NCI-H446 (cell line): ENCODE measurements around the gene RIMBP2.
"Not testable (repeated sequence)": the region's sequence is repeated elsewhere in the genome, so short reads cannot be mapped to it uniquely, and the experiment has no call there.

Experiments
- DNase-seq, 2 experiments: peaks; one replicate each; lab custom pipeline; 2025; lab: John Stamatoyannopoulos, UW

The RIMBP2 gene

DNA sequence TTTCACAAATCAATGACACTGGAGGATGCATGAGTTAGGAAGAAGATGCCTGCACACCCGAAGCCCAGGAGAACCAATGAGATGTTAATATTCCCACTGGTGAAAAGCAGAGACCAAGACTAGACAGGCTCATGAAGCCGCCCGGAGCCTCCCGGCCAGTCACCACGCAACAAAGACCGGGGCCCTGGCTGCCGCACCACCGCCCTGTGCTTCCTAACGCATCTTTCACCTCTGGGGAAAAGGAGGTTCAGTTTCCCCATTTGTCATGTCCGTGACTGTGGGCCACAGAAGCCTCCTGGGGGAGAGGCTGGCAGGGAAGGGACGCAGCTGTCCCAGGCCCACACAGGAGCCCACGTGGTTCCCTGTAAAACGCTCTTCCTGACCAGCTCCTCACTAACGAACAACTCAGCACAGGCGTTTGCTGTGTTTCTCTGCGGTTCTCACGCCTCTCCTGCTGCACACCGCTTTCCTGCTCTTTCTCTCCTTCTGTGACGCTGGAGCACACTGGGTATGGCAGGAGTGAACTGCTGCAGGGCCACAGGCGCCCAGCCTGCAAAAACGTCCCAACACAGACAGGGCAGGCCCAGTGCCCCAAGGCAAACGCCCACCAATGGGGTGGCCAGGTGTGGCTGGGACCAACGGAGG is 10.8 kb downstream of the RIMBP2 start:
- no peak for DNase-seq

DNA sequence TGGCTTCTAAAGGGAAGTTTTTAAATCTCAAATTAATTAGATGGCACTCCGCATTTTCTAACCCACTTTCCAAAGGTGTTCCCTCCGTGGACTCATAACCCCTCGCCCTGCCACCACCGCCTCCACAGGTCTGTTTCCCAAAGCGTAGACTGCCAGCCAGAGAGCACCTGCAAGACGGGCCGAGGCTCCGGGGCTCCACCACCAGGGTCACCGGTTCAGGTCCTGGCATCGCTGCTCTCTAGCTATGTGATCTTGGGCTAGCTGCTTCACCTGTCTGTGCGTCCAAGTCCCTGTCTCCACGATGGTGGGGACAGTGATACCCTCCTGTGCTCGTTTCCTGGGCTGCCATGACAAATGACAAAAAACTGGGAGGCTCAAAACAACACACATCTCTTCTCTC is 11.5 kb downstream of the RIMBP2 start:
- DNase-seq = no peak

DNA sequence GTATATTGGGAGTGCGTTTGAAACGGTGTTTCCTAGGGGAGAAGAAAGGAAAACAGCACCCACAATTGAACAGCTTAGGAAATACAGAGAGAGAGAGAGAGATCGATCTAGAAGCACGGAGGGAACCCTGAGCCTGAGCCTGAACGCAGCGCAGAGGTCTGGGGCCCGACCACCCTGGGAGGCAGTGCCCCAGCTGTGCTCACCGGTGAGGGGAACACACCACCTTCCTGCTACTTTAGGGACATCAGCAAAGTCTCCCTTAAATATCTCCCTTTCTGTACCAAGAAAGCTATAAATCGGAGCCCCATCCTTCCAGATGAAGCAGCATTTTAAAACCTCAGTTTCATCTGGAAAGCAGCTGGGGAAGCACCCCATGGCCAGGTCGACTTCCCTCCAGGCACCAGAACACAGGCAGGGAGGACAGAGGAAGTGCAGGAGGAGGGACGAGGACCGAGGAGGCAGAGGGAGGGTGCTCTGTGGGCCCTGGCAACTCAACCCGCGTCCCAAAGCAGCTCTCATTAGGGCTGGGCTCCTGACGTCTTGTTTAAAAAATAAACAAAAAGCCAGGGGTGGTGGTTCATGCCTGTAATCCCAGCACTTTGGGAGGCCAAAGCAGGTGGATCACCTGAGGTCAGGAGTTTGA is 12.2 kb downstream of the RIMBP2 start:
- no peak for DNase-seq

DNA sequence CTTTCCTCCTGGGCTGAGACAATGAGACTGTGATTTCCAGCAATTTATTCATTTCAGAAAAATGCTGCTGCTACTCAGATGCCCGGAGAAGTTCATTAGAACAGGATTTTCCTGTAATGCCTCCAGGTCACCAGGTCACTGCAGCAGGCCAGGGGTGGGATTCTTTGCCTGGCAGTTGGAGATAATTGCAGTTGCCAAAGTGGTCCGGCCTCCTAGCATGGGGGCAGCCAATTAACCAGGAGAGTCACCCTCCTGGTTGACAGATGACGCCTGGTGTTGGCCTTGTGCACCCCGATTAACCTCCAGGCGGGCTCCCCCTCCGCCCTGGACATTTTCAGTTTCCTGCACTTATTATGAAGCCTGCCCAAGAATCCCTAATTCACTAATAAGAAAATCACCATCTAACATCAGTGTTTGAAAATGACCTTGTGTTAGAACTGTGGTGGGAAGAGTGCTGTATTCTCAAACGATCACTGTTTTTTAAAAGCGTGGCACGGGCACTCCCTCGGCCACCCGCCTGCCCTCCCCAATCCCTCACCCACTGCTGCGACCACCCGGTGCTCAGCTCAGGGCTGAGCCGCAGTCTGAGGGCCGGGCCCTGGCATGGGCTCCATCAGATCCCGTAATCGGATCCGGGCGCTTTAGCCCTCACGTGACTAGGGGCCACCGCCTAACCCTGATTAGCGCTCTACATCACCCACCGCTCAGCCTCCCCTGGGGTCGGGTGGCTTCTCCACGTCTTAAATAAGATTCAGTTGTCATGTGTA is 12.9 kb downstream of the RIMBP2 start:
- no peak for DNase-seq

DNA sequence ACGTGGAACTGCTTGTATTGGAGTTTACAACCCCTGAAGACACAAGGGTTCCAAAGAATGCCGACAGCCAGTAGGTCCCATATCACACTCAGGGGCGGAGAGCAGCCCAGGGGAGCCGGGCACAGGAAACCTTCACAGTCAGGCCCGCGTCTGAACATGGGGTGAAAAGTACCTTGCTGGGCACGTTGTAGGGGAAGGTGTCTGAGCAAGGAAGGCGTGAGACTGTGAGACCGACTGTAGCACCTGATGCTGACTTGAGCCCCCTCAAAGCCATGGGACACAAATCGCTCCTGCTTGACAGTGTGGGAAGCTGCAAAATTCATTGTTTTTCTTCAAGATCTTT is 14.7 kb downstream of the RIMBP2 start:
- no peak for DNase-seq

DNA sequence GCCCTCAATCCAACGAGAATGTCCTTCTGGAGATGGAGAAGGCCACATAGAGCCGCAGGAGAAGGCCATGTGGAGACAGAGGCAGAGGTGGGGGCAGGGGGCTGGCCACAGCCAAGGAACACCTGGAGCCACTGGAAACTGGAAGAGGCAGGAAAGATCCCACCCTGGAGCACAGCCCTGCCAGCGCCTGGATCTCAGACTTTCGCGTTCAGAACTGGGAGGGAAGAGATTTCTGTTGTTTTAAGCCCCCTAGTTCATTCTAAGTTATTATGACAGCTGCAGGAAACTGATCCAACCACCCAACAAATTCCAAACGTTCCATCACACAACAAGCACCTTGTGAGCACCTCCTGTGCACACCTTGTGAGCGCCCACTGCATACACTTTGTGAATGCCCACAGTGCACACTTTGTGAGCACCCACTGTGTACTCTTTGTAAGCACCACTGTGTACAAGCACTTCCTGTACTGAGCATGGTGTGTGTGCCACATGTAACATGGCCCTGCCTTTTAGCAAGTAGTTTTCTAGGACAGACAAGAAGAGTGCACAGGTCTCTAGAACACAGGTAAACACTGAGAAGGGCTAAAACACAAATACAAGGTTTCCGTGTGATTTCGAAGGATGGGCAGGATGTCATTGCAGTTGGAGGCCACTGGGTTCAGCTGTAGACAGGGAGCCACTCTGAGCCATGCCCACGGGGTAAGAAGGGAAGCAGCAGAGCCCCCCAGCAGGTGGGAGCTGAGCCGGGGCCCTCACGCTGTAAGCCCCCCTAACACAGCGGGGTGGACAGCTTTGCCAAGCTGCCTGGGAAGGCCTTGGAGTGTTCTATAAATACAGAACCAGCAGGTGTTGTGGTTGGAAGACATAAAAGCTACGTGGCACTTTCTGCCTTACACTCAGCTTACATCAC is 15.4 kb downstream of the RIMBP2 start:
- DNase-seq = no peak

DNA sequence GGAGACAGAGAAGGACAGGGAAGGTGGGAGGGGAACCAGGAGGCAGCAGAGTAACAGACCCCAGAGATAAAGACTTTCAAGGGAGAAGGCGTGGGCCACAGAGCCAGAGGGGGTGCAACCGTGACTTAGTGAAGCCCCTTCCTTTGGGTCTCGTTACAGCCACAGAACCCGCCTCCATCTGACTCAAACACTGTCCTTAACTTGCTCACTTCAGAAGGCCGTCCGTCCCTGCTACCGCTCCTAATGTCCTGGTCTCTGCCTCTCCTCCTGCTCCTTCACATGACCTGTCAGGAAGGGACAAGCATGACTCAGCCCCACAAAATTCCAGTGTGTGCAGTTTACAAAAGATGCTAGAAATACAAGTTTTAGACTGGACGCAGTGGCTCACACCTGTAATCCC is 18.0 kb downstream of the RIMBP2 start:
- no peak for DNase-seq

DNA sequence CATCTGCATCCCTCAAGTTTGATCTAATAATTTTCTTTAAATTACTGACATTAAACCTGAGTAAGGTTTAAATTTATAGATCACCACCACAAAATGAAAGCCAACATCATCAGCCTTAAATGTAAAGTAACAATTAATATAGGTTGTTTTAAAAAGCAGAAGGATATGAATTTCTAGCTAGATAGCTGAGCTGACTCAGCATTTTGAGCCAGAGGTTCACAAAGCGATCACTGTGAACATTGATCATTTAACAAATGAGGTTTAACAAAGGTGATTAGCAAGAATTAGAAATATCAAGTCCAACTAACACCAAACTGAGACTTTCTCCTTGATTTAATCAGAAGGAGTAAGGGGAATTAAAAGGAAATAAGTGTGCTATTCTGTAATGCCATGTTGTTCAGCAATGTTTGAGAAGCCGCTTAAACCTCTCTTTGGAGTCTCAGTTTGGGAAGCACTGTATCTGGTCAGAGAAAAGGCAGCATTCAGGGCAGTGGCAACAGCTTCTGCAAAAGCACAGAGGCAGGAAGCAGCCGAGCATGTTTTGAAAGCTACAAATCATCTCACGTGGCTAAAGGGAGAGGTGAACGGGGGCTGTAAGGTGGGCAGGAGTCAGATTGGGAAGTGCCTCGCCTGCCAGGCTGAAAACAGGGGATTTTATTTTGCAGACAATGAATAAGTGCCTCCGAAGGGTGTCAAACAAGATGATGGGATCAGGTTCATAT is 19.6 kb downstream of the RIMBP2 start:
- no peak for DNase-seq

DNA sequence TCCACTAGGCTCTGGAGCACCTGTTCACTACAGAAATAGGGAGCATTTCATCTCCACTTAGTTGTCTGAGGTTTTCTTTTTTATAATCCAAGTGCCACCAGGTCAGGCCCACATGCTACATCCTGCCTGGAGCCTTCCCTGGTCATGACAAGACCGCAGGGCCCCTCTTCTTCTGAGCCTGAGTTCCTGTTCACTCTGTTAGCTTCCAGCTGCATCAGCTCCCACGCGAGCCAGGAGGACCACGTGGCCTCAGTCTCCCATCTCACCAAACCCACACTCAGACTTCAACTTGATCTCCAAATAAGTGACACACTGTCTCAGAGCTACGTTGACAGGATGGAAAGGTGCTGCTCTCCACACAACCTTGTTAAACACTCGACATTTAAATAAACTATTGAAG is 21.0 kb downstream of the RIMBP2 start:
- no peak for DNase-seq

DNA sequence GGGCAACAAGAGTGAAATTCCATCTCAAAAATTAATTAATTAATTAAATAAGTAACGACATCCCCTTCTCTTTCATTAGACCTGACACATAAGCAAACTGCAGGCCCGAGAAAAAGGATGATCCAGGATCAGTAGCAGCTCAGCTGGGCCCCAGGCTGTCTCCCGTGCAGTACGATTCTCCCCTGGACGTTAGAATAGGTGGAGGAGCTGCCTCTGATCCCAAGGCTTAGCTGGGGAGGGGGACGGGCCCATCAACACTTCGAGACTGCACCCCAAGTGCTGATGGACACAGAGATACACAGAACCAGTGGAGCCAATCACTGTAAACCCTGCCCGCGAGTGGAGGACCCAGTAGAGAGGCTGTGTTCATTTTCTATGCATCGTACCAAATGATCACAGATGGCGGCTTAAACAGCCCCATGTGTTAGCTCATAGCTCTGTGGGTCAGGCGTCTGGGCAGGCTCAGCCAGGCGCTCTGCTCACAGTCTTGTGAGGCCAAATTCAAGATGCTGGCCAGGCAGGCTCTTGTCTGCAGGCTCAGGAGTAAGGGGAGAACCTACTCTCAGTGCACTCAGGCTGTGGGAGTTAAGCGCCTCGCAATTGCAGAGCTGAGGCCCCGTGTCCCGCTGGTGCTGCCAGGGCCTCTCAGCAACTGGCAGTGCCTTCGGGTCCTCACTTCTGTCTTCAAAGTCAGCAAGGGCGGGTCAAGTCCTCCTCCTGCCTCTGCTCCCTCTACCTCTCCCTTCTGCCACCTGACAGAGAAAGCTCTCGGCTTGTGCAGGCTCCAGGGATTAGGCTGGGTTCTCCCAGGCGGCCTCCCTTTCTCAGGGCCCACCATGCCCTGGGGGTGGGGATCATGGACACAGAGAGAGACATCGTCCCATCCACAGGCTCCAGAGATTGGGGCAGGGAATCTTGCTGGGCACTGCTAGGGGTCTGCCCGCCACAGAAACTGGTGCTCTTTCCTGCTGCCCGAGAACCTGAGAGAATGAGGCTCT is 26.4 kb downstream of the RIMBP2 start:
- DNase-seq = no peak

DNA sequence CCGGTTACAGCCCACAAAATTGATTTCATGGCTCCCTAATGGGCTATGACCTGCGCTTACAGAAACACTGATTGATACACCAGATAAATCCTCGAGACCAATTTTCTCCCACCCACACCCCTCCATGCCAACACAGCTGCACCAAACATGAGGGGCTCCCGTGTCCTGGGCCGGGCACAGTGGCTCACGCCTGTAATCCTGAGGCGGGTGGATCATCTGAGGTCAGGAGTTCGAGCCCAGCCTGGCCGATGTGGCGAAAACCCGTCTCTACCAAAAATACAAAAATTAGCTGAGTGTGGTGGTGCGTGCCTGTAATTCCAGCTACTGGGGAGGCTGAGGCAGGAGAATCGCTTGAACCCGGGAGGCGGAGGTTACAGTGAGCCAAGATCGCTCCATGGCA is 27.1 kb downstream of the RIMBP2 start:
- not testable (repeated sequence) for DNase-seq

DNA sequence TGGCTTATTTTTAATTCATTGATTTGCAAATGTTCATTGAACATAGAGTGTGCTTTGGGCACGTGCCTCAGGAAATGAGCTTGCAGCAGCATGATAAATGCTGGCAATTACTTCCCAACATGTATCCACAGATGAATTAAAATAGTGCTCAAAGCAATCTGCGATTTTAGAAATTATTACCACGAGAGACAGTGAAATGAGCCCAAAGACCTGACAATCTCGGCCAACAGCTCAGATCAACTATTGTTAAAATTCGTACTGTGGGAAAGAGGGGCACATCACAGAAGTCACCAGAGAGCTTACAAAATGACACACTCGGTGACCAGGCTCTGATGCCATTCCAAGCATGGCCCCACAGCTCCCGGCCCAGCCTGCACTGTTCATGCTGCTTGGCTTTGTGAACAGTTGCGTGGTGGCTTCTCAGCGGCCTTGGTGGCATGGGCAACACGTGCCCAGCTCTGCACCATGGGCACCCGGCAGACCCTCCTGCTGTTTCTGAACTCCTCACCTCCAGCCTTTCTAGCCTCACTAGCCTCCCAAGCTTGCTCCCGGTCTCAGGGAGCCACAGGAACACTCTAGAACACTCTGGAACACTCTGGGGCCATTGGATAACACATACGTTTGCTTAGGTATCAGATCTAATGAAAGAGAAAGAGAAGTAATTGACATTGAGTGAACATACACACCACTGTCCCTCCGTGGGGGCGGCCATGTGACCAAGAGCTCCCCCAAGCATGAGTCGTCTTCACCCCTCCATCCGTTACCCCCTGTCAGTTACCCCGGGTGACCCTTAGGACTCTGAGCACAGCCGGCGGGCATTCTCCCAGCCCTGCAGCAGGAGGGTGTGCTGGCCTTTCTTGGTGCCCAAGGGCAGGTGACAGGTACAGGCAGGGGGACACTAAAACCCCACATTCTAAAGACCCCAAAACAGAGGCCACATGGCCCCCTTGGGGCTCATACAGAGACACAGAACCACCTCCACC is 28.0 kb downstream of the RIMBP2 start:
- DNase-seq = no peak

DNA sequence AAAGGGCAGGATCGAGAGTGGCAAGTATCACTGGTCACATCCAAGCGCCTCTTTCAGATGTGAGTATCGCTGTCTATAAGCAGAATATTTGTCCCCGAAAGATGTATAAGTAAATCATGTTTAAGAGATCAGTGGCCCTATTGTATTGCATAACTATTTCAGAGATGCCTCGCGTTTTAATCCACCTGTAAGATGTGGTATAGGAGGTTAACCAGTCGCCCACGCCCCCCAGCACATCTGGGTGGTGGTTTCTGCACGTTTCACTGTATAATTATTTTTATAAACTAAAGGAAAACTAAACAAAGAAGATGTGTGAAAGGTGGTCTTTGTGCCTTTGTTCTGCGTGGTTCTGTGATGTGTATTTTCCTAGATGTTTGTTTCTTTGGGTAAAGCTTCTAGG is 28.9 kb downstream of the RIMBP2 start:
- no peak for DNase-seq

DNA sequence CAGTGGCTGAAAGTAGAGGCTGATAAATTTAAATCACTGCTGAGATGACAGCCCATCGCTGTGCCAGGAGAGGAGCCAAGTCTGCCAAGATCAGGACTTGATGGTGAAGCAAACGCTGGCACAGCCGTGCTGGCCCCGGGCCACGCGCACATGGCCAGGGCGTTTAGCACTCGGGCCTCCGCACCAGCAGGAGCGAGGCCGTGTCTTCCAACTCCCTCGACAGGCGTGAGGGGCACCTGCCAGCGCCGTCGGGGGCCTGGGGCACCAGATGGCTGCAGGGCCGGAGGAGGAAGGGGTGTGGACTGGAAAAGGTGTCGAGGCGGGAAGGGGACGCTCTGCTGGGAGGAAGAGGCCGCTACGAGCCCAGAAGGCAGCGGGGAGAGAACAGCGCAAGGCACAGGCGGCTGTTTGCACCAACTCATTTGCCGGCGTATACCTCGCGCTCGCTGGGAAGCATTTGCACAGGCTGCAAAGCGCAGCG is 29.5 kb downstream of the RIMBP2 start:
- DNase-seq = peak; percentile 9 to 76

DNA sequence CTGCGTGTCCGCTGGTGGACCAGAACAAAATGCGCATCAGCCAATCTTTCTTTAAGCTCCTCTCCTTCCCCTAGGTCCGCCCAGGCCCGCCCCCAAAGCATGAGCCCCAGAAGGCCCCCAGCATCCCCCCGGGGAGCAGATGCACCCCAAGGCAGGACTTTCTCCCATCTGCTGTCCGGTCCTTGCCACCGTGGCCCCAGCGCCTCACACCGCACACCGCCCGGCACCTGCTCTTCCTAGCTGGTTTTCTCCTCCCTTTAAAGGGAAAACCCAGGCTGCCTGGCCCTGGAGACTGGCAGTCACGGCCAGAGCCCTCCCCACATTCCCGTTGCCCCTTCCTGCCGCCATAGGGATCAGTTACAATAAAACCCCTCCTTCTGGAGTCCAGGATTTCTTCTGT is 30.2 kb downstream of the RIMBP2 start:
- no peak for DNase-seq

DNA sequence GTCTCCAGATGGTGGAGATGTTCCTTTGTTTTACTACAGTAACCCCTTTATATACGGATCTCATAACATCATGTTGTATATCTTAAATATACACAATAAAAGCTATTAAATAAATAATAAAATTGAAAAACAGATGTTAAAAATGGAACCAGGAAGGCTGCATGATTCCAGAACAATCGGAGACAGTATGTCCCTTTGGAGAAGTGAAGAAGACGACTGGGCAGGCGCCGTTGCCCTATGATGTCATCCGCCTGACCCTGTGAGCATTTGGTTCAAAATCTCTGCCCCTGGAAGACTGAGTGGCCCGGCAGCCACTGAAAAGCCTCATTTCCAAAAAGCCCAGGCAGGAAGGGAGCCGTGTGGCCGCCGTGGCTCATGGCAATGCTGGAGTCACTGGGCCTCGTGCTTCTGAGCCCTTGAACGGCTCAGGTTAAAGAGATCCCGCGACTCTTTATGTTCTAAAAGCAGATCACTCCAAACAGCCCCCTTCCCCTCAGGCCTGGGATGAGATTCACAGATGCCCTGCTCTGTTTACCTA is 30.8 kb downstream of the RIMBP2 start:
- DNase-seq = no peak

DNA sequence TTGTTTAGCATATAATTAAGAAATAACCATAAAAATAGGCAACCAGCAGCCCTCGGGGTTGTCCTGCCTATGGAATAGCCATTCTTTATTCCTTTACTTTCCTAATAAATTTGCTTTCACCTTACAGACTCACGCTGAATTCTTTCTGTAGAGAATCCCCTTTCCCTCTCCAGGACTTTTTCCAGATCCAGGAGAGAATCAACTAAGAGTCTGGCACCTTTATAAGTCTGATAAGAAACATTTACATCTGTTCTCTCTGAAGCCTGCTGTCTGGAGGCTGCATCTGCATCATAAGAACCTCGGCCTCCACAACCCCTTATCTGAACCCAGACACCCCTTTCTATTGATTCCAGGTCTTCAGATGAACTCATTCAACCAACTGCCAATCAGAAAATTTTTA is 32.3 kb downstream of the RIMBP2 start:
- no peak for DNase-seq

DNA sequence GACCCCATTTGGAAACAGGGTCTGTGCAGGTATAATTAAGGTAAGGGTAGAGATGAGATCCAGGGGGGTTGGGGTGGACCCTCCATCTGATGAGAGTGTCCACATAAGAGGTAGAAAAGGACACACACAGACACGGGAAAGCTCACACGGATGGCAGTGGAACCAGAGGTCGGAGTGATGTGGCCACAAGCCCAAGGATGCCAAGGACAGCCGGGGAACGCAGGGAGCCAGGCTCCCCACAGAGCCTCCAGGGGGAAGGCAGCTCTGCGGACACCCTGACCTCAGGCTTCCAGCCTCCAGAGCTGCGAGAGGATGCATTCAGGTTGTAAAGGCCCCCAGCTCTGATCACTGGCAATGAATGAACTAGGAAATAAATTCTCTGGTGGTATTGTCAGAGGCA is 33.0 kb downstream of the RIMBP2 start:
- no peak for DNase-seq

DNA sequence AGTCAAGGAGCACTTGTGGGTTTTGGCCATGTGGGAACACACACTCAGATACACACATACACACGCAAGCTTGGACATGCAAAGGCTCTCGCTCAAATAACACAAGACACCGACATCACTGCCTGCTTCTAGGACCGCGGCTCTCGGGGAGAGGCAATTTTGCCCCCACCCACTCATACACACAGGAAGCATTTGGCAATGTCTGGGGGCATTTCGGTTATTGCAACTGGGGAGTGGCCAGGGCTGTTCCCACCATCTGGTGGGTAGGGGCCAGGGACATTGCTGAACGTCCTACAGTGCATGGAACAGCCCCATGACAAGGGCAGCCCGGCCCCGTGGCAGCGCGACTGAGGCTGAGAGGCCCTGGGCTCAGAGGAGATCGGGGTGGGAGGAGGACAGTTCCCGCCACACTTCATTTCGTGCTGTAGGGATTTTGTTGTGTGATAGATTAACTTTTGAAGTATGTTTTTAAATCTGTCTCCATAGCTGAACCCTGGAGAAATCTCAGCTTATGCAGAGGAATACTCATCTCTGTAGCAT is 35.6 kb downstream of the RIMBP2 start:
- DNase-seq = no peak
